Thyroid gland (tissue), 4 donors: ENCODE data around the gene ME3. TPM values are rescaled to one million over a fixed set of nuclear protein-coding genes. Genes with fewer than 3 reads are reported as not detected.
A peak's percentile ranks its signal among the peaks of the same experiment; 100 is the strongest.

ENCODE experiments used
- DNase-seq, 2 donors: peaks; one replicate each; pipeline ENCODE4 v3.0.0-alpha.2; 2019
- H3K27ac ChIP-seq, 3 donors: fragments of 200-600 bp; sonication (generic); 1 replicate in 2 of 3; 2 replicates in 1 of 3; pipeline ENCODE4 v1.5.1; 2016 to 2019; ENCODE audit warnings: mild to moderate bottlenecking in 1 of 3, moderate library complexity in 1 of 3
- H3K27me3 ChIP-seq: fragments of 200-600 bp; sonication (generic); one replicate; pipeline ENCODE4 v1.5.1; 2019
- H3K36me3 ChIP-seq, 2 donors: fragments of 200-600 bp; sonication (generic); one replicate each; pipeline ENCODE4 v1.5.1; 2016 to 2019
- H3K4me1 ChIP-seq, 2 donors: fragments of 200-600 bp; sonication (generic); one replicate each; pipeline ENCODE4 v1.5.1; 2017 to 2019
- H3K4me3 ChIP-seq, 3 donors: fragments of 200-600 bp; sonication (generic); replicated peaks in 1 of 3; 1 replicate in 2 of 3; 2 replicates in 1 of 3; pipeline ENCODE4 v1.5.1; 2016; ENCODE audit warnings: mild to moderate bottlenecking in 1 of 3
- H3K9me3 ChIP-seq: fragments of 200-600 bp; sonication (generic); one replicate; pipeline ENCODE4 v1.5.1; 2017
- CTCF ChIP-seq, 6 experiments: fragments of 200-600 bp in 3 of 6; fragments of 450-650 bp in 3 of 6; sonication (generic) in 3 of 6; IDR thresholded peaks; one replicate each; pipeline ENCODE4 v1.5.1; 2016 to 2019; ENCODE audit warnings: antibody characterized with exemption in 6 of 6, mild to moderate bottlenecking in 2 of 6, inconsistent platforms in 1 of 6, moderate library complexity in 1 of 6
- POLR2A ChIP-seq, 2 donors: fragments of 450-650 bp; IDR thresholded peaks; one replicate each; pipeline ENCODE4 v1.6.1; 2017; ENCODE audit warnings: antibody characterized with exemption in 2 of 2, mild to moderate bottlenecking in 2 of 2, moderate library complexity in 1 of 2
- WGBS, 2 donors: methylation state at CpG; one replicate each; pipeline ENCODE4 v1.1.5; 2017; 5-methylcytosine and 5-hydroxymethylcytosine counted together
- intact Hi-C: fragments of 100-400 bp; cut with DNase I; formaldehyde crosslinking; loops from one replicate; pipeline ENCODE4 v1.15.1; 2023
- total RNA-seq, 4 donors: library from RNA; depleted of rRNA; stranded (reverse); fragments of >200 nt; gene quantifications; one replicate each; pipeline ENCODE4 v1.2.3, GENCODE V29; 2016

The ME3 gene
- total RNA-seq, 4 donors from 2014 or later, result 29.1 to 53.5 (median 37.1) TPM

- H3K27me3 ChIP-seq, result no peaks in the 10 kb centered on the region
- H3K9me3 ChIP-seq, result no peaks in the 10 kb centered on the region
- no peak for DNase-seq
- H3K36me3 ChIP-seq, result no peaks in the 10 kb centered on the region
- TF ChIP-seq POLR2A (IDR thresholded peaks at IDR 0.05) (no peak), CTCF (IDR thresholded peaks at IDR 0.05) (no peak)
- no peak overlapping the region for H3K4me3 ChIP-seq
- H3K4me1 ChIP-seq, result peaks cover 15 to 26% of the 10 kb centered on the region in 2 donors
- 83 to 92% methylated on average over 1 of the region's 1 CpG for WGBS, 2 donors
- intact Hi-C loops, result no loop called here
- H3K27ac ChIP-seq, result no peak overlapping the region
Observed at GRCh38 chr11:86641537-86642261, 30.7 kb downstream of the ME3 start.

- no peaks in the 10 kb centered on the region for H3K9me3 ChIP-seq
- H3K27me3 ChIP-seq, result no peaks in the 10 kb centered on the region
- DNase-seq, result no peak
- H3K27ac ChIP-seq, result no peak overlapping the region
- TF ChIP-seq POLR2A (IDR thresholded peaks at IDR 0.05) (no peak), CTCF (IDR thresholded peaks at IDR 0.05) (no peak)
- intact Hi-C loops, result no loop called here
- H3K36me3 ChIP-seq, result no peaks in the 10 kb centered on the region
- no peak overlapping the region for H3K4me3 ChIP-seq
- WGBS, 2 donors, result 96 to 100% methylated on average over 1 of the region's 1 CpG
- peaks cover 0 to 14% of the 10 kb centered on the region in 2 donors for H3K4me1 ChIP-seq
Observed at GRCh38 chr11:86639137-86639536, 33.3 kb downstream of the ME3 start.

- Histone ChIP-seq H3K27me3 (no peaks in the 10 kb centered on the region), H3K36me3 (no peaks in the 10 kb centered on the region), H3K9me3 (no peaks in the 10 kb centered on the region), H3K27ac (no peak overlapping the region), H3K4me1 (peaks cover 0 to 9% of the 10 kb centered on the region in 2 donors), H3K4me3 (no peak overlapping the region)
- TF ChIP-seq CTCF (IDR thresholded peaks at IDR 0.05) (no peak), POLR2A (IDR thresholded peaks at IDR 0.05) (no peak)
- intact Hi-C loops, result no loop called here
- 88 to 96% methylated on average over 1 of the region's 1 CpG for WGBS, 2 donors
- DNase-seq, result no peak
Observed at GRCh38 chr11:86638673-86639072, 33.7 kb downstream of the ME3 start.

- no peak overlapping the region for H3K4me3 ChIP-seq
- peaks cover 0 to 10% of the 10 kb centered on the region in 2 donors for H3K4me1 ChIP-seq
- no peaks in the 10 kb centered on the region for H3K36me3 ChIP-seq
- DNase-seq, result no peak
- no peaks in the 10 kb centered on the region for H3K9me3 ChIP-seq
- no peak for TF ChIP-seq POLR2A (IDR thresholded peaks at IDR 0.05)
- TF ChIP-seq CTCF (IDR thresholded peaks at IDR 0.05), result no peak
- intact Hi-C loops, result no loop called here
- no peaks in the 10 kb centered on the region for H3K27me3 ChIP-seq
- H3K27ac ChIP-seq, result no peak overlapping the region
Observed at GRCh38 chr11:86637988-86638387, 34.4 kb downstream of the ME3 start.

- no peak for TF ChIP-seq POLR2A (IDR thresholded peaks at IDR 0.05)
- no peak for TF ChIP-seq CTCF (IDR thresholded peaks at IDR 0.05)
- intact Hi-C loops, result no loop called here
- H3K27ac ChIP-seq, result no peak overlapping the region
- no peaks in the 10 kb centered on the region for H3K27me3 ChIP-seq
- H3K9me3 ChIP-seq, result no peaks in the 10 kb centered on the region
- DNase-seq, result peak in 1 of 2 donors; percentile 51
- WGBS, 2 donors, result 81 to 94% methylated on average over 1 of the region's 1 CpG
- H3K36me3 ChIP-seq, result no peaks in the 10 kb centered on the region
- peaks cover 0 to 16% of the 10 kb centered on the region in 2 donors for H3K4me1 ChIP-seq
- H3K4me3 ChIP-seq, result no peak overlapping the region
Observed at GRCh38 chr11:86636275-86636674, 36.1 kb downstream of the ME3 start.
